Peyer's patch (tissue), 4 donors: ENCODE measurements around the gene SLC6A16. TPM values are rescaled to one million over a fixed set of nuclear protein-coding genes. Genes with fewer than 3 reads are reported as not detected.

Source experiments
- DNase-seq, 3 donors: peaks; one replicate each; pipeline ENCODE4 v3.0.0-alpha.2; 2017 to 2019
- H3K27ac ChIP-seq, 4 donors: fragments of 200-600 bp; sonication (generic); one replicate each; pipeline ENCODE4 v1.5.1; 2016 to 2019
- H3K27me3 ChIP-seq, 2 donors: fragments of 200-600 bp; sonication (generic); one replicate each; pipeline ENCODE4 v1.5.1; 2019
- H3K36me3 ChIP-seq, 3 donors: fragments of 200-600 bp; sonication (generic); one replicate each; pipeline ENCODE4 v1.5.1; 2016 to 2019
- H3K4me1 ChIP-seq, 4 donors: fragments of 200-600 bp; sonication (generic); one replicate each; pipeline ENCODE4 v1.5.1; 2016 to 2019
- H3K4me3 ChIP-seq, 4 donors: fragments of 200-600 bp; sonication (generic); 1 replicate in 3 of 4; 2 replicates in 1 of 4; pipeline ENCODE4 v1.5.1; 2016 to 2019; ENCODE audit warnings: mild to moderate bottlenecking in 1 of 4
- H3K9me3 ChIP-seq, 4 donors: fragments of 200-600 bp; sonication (generic); one replicate each; pipeline ENCODE4 v1.5.1; 2016 to 2019; ENCODE audit warnings: mild to moderate bottlenecking in 1 of 4
- CTCF ChIP-seq, 6 experiments: fragments of 450-650 bp in 4 of 6; fragments of 200-600 bp in 2 of 6; sonication (generic) in 1 of 6; IDR thresholded peaks; one replicate each; pipeline ENCODE4 v1.5.1; 2017 to 2019; ENCODE audit warnings: antibody characterized with exemption in 6 of 6, mild to moderate bottlenecking in 3 of 6, moderate library complexity in 1 of 6
- POLR2A ChIP-seq, 2 donors: fragments of 450-650 bp; IDR thresholded peaks; one replicate each; pipeline ENCODE4 v1.5.1; 2017; ENCODE audit warnings: antibody characterized with exemption in 2 of 2, mild to moderate bottlenecking in 2 of 2, moderate library complexity in 2 of 2
- total RNA-seq, 4 donors: library from RNA; depleted of rRNA; stranded (reverse); fragments of >200 nt; gene quantifications; one replicate each; pipeline ENCODE4 v1.1.0, GENCODE V29; 2016

The SLC6A16 gene
- total RNA-seq, 4 donors from 2014 or later: 0.27 to 5.8 TPM; not detected in 2

GRCh38 chr19:49348305-49349189 is 23.6 kb upstream of the SLC6A16 start:
- Histone ChIP-seq H3K27ac (peak overlapping the region in 1 of 4 donors; percentile 21), H3K36me3 (peaks cover 0 to 33% (median 0%) of the 10 kb centered on the region in 3 donors), H3K4me1 (no peaks in the 10 kb centered on the region), H3K4me3 (no peak overlapping the region), H3K27me3 (no peaks in the 10 kb centered on the region), H3K9me3 (no peaks in the 10 kb centered on the region)
- TF ChIP-seq POLR2A (IDR thresholded peaks at IDR 0.05) (no peak), CTCF (IDR thresholded peaks at IDR 0.05) (no peak)
- DNase-seq: no peak

- Histone ChIP-seq H3K27me3 (no peaks in the 10 kb centered on the region), H3K4me3 (no peak overlapping the region), H3K9me3 (no peaks in the 10 kb centered on the region), H3K27ac (peak overlapping the region in 1 of 4 donors; percentile 21), H3K36me3 (peaks cover 0 to 33% (median 0%) of the 10 kb centered on the region in 3 donors), H3K4me1 (no peaks in the 10 kb centered on the region)
- TF ChIP-seq CTCF (IDR thresholded peaks at IDR 0.05) (no peak), POLR2A (IDR thresholded peaks at IDR 0.05) (no peak)
- no peak for DNase-seq
Measured at GRCh38 chr19:49347835-49348234, 22.8 kb upstream of the SLC6A16 start.

- Histone ChIP-seq H3K27me3 (no peaks in the 10 kb centered on the region), H3K4me3 (no peak overlapping the region), H3K4me1 (no peaks in the 10 kb centered on the region), H3K36me3 (peaks cover 0 to 33% (median 0%) of the 10 kb centered on the region in 3 donors), H3K27ac (no peak overlapping the region), H3K9me3 (no peaks in the 10 kb centered on the region)
- DNase-seq: no peak
- TF ChIP-seq POLR2A (IDR thresholded peaks at IDR 0.05): no peak
- no peak for TF ChIP-seq CTCF (IDR thresholded peaks at IDR 0.05)
Measured at GRCh38 chr19:49347191-49347590, 22.2 kb upstream of the SLC6A16 start.

- no peaks in the 10 kb centered on the region for H3K9me3 ChIP-seq
- peaks cover 0 to 28% (median 0%) of the 10 kb centered on the region in 3 donors for H3K36me3 ChIP-seq
- H3K4me3 ChIP-seq: no peak overlapping the region
- DNase-seq: peak in 1 of 3 donors; percentile 21
- no peak overlapping the region for H3K27ac ChIP-seq
- TF ChIP-seq POLR2A (IDR thresholded peaks at IDR 0.05) (no peak), CTCF (IDR thresholded peaks at IDR 0.05) (no peak)
- H3K27me3 ChIP-seq: no peaks in the 10 kb centered on the region
- H3K4me1 ChIP-seq: peaks cover 0 to 16% (median 6%) of the 10 kb centered on the region in 4 donors
Measured at GRCh38 chr19:49344505-49345423, 19.8 kb upstream of the SLC6A16 start.

GRCh38 chr19:49343123-49343522 is 18.1 kb upstream of the SLC6A16 start:
- TF ChIP-seq CTCF (IDR thresholded peaks at IDR 0.05): no peak
- TF ChIP-seq POLR2A (IDR thresholded peaks at IDR 0.05): no peak
- H3K27ac ChIP-seq: no peak overlapping the region
- peaks cover 0 to 29% (median 18%) of the 10 kb centered on the region in 4 donors for H3K4me1 ChIP-seq
- H3K36me3 ChIP-seq: peaks cover 0 to 16% (median 0%) of the 10 kb centered on the region in 3 donors
- H3K4me3 ChIP-seq: no peak overlapping the region
- H3K9me3 ChIP-seq: no peaks in the 10 kb centered on the region
- H3K27me3 ChIP-seq: no peaks in the 10 kb centered on the region
- peak in 2 of 3 donors; percentile 21 to 39 for DNase-seq
